Immature natural killer cell (primary cell): Measurements from ENCODE around the gene CRB3. TPM values are rescaled to one million over a fixed set of nuclear protein-coding genes. Genes with fewer than 3 reads are reported as not detected.
A peak's percentile ranks its signal among the peaks of the same experiment; 100 is the strongest.
"Not testable (repeated sequence)": the region's sequence is repeated elsewhere in the genome, so short reads cannot be mapped to it uniquely, and the experiment has no call there.

Experiments
- DNase-seq, 3 donors: peaks; one replicate each; pipeline ENCODE4 v3.0.0; 2022; ENCODE audit warnings: mixed read lengths in 1 of 3
- H3K27ac Mint-ChIP-seq, 6 donors: one replicate each; pipeline ENCODE4 v1.8.0; 2020; ENCODE audit warnings: mixed read lengths in 6 of 6, mild to moderate bottlenecking in 5 of 6, inconsistent platforms in 4 of 6, moderate library complexity in 3 of 6
- H3K27me3 Mint-ChIP-seq, 3 donors: one replicate each; pipeline ENCODE4 v1.8.0; 2020 to 2021; ENCODE audit warnings: low read depth in 3 of 3, mild to moderate bottlenecking in 3 of 3, mixed read lengths in 3 of 3, moderate library complexity in 3 of 3, inconsistent platforms in 1 of 3
- H3K36me3 Mint-ChIP-seq, 3 donors: one replicate each; pipeline ENCODE4 v1.8.0; 2020; ENCODE audit warnings: mixed read lengths in 3 of 3, inconsistent platforms in 2 of 3, mild to moderate bottlenecking in 2 of 3
- H3K4me1 Mint-ChIP-seq, 2 donors: one replicate each; pipeline ENCODE4 v1.8.0; 2020; ENCODE audit warnings: inconsistent platforms in 2 of 2, mild to moderate bottlenecking in 2 of 2, mixed read lengths in 2 of 2, moderate library complexity in 1 of 2
- H3K4me3 Mint-ChIP-seq, 5 donors: one replicate each; pipeline ENCODE4 v1.8.0; 2020; ENCODE audit warnings: mild to moderate bottlenecking in 5 of 5, mixed read lengths in 5 of 5, inconsistent platforms in 3 of 5, moderate library complexity in 3 of 5
- H3K9me3 Mint-ChIP-seq, 6 donors: one replicate each; pipeline ENCODE4 v1.8.0; 2020; ENCODE audit warnings: mild to moderate bottlenecking in 6 of 6, mixed read lengths in 6 of 6, inconsistent platforms in 4 of 6, moderate library complexity in 3 of 6
- polyA plus RNA-seq, 3 donors: library from polyadenylated mRNA; unstranded; fragments of 300-500 nt; fragmentation: Illumina TruSeq; gene quantifications; one replicate each; pipeline ENCODE4 v1.2.3, GENCODE V29; 2021

The CRB3 gene
- polyA plus RNA-seq, 3 donors from 2014 or later, result 0.39 TPM; not detected in 2

GRCh38 chr19:6499052-6499790 is 35.1 kb downstream of the CRB3 start:
- peaks cover 0 to 4% (median 0%) of the 10 kb centered on the region in 3 donors for H3K36me3 Mint-ChIP-seq
- H3K27me3 Mint-ChIP-seq, result peaks cover 2 to 8% (median 8%) of the 10 kb centered on the region in 3 donors
- H3K4me3 Mint-ChIP-seq, result no peak overlapping the region
- DNase-seq, result no peak
- H3K4me1 Mint-ChIP-seq, result peaks cover 0 to 8% of the 10 kb centered on the region in 2 donors
- no peaks in the 10 kb centered on the region for H3K9me3 Mint-ChIP-seq
- no peak overlapping the region for H3K27ac Mint-ChIP-seq

- H3K27me3 Mint-ChIP-seq, result peaks cover 9 to 14% (median 10%) of the 10 kb centered on the region in 3 donors
- H3K4me1 Mint-ChIP-seq, result peaks cover 6 to 15% of the 10 kb centered on the region in 2 donors
- H3K4me3 Mint-ChIP-seq, result peak overlapping the region; percentile 73 to 85 (median 81)
- H3K27ac Mint-ChIP-seq, result peak overlapping the region in 1 of 6 donors; percentile 73
- no peak for DNase-seq
- H3K36me3 Mint-ChIP-seq, result peaks cover 0 to 4% (median 0%) of the 10 kb centered on the region in 3 donors
- no peaks in the 10 kb centered on the region for H3K9me3 Mint-ChIP-seq
These were observed 37.0 kb downstream of the CRB3 start for GRCh38 chr19:6500837-6501739.

- Mint-ChIP-seq H3K36me3 (peaks cover 0 to 4% (median 0%) of the 10 kb centered on the region in 3 donors), H3K4me3 (peak within 1 kb of the TSS; percentile 73 to 85 (median 81)), H3K9me3 (no peaks in the 10 kb centered on the region), H3K4me1 (peaks cover 6 to 15% of the 10 kb centered on the region in 2 donors), H3K27me3 (peaks cover 9 to 14% (median 11%) of the 10 kb centered on the region in 3 donors), H3K27ac (peak within 1 kb of the TSS in 1 of 6 donors; percentile 73)
- peak; percentile 15 to 33 (median 19) for DNase-seq
These were observed 37.9 kb downstream of the CRB3 start, which contains the start of gene TUBB4A for GRCh38 chr19:6501740-6502648. TSS of gene TUBB4A (minus strand) at chr19:6502309. CDS start at chr19:6502212, 97 bp downstream.

DNA sequence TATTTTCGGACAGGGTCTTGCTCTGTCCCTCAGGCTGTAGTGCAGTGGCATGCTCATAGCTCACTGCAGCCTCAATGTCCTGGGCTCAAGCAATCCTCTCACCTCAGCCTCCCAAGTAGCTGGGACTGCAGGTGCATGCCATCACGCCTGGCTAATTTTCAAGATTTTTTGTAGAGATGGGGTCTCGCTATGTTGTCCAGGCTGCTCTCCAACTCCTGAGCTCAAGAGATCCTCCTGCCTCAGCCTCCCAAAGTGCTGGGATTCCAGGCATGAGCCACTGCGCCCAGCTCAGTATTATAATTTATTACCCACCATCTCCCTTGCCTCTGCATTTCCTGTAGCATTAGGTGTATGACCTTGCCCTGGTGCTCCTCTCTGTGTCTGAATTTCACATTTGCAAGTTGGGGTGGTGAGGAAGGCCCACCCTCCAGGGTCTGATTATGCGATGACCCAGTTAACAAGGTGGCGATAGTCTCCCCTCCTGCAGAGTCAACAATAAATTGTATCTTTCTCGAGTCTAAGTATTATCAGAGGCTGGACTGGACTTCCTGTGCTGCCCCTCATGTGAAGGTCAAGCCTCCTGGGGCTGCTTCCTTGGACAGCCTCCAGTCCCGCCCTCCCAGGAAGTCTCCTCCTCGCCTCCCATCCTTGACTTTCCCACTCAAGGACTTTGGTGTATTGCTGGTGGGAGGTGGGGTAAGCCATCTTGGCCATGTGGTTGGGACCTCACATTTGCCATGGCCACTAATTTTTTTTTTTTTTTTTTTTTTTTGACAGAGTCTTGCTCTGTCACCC is 39.5 kb downstream of the CRB3 start:
- Mint-ChIP-seq H3K36me3 (peaks cover 0 to 4% (median 0%) of the 10 kb centered on the region in 3 donors), H3K27me3 (peaks cover 9 to 15% (median 13%) of the 10 kb centered on the region in 3 donors), H3K9me3 (no peaks in the 10 kb centered on the region), H3K4me1 (peaks cover 6 to 15% of the 10 kb centered on the region in 2 donors), H3K4me3 (peak overlapping the region in 2 of 5 donors; percentile 39 to 48), H3K27ac (no peak overlapping the region)
- DNase-seq, result no peak

- not testable (repeated sequence) for H3K36me3 Mint-ChIP-seq, H3K4me3 Mint-ChIP-seq, H3K27me3 Mint-ChIP-seq, DNase-seq, H3K9me3 Mint-ChIP-seq, H3K4me1 Mint-ChIP-seq
- peak overlapping the region in 1 of 6 donors; percentile 26 for H3K27ac Mint-ChIP-seq
These were observed 44.1 kb downstream of the CRB3 start for GRCh38 chr19:6508028-6508771.

- peaks cover 6% of the 10 kb centered on the region in 2 donors for H3K4me1 Mint-ChIP-seq
- peaks cover 0 to 4% (median 0%) of the 10 kb centered on the region in 3 donors for H3K36me3 Mint-ChIP-seq
- H3K9me3 Mint-ChIP-seq, result no peaks in the 10 kb centered on the region
- DNase-seq, result no peak
- peaks cover 6 to 9% (median 6%) of the 10 kb centered on the region in 3 donors for H3K27me3 Mint-ChIP-seq
- no peak overlapping the region for H3K4me3 Mint-ChIP-seq
- H3K27ac Mint-ChIP-seq, result no peak overlapping the region
These were observed 45.3 kb downstream of the CRB3 start for GRCh38 chr19:6509118-6509971.

DNA sequence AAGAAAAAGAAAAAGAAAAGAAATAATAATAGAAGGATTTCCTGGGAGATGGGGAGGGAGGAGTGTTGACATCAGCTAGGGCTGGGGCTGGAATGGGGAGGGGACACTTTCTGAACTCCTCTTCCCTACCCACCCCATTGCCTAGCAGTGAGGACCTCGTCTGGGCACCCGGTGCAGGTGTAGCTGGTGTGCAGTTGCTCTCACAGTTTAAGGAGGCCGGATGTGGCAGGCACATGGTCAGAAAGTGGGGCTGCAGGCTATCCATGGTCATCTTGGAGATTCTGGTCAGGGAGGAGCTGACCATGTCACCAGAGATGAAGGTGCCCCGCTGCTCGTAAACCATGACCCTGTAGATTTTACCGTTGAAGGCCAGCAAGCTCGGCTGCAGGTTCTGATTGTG is 46.5 kb downstream of the CRB3 start:
- H3K4me3 Mint-ChIP-seq, result no peak overlapping the region
- H3K4me1 Mint-ChIP-seq, result peaks cover 0 to 2% of the 10 kb centered on the region in 2 donors
- no peak overlapping the region for H3K27ac Mint-ChIP-seq
- H3K36me3 Mint-ChIP-seq, result peaks cover 0 to 4% (median 0%) of the 10 kb centered on the region in 3 donors
- H3K9me3 Mint-ChIP-seq, result no peaks in the 10 kb centered on the region
- H3K27me3 Mint-ChIP-seq, result peaks cover 0 to 4% (median 3%) of the 10 kb centered on the region in 3 donors
- no peak for DNase-seq

- Mint-ChIP-seq H3K27ac (peak overlapping the region in 2 of 6 donors; percentile 35 to 52), H3K36me3 (peaks cover 0 to 4% (median 0%) of the 10 kb centered on the region in 3 donors), H3K4me3 (peak overlapping the region in 4 of 5 donors; percentile 20 to 53 (median 29)), H3K9me3 (no peaks in the 10 kb centered on the region), H3K4me1 (peaks cover 24 to 29% of the 10 kb centered on the region in 2 donors), H3K27me3 (peaks cover 0 to 1% (median 1%) of the 10 kb centered on the region in 3 donors)
- no peak for DNase-seq
These were observed 50.0 kb downstream of the CRB3 start for GRCh38 chr19:6514089-6514488.

GRCh38 chr19:6514926-6515544 is 51.0 kb downstream of the CRB3 start:
- DNase-seq, result no peak
- peak overlapping the region; percentile 46 to 68 (median 56) for H3K4me3 Mint-ChIP-seq
- H3K4me1 Mint-ChIP-seq, result peaks cover 27 to 29% of the 10 kb centered on the region in 2 donors
- H3K9me3 Mint-ChIP-seq, result no peaks in the 10 kb centered on the region
- H3K36me3 Mint-ChIP-seq, result peaks cover 0 to 4% (median 0%) of the 10 kb centered on the region in 3 donors
- peaks cover 0 to 1% (median 1%) of the 10 kb centered on the region in 3 donors for H3K27me3 Mint-ChIP-seq
- H3K27ac Mint-ChIP-seq, result peak overlapping the region in 1 of 6 donors; percentile 66

DNA sequence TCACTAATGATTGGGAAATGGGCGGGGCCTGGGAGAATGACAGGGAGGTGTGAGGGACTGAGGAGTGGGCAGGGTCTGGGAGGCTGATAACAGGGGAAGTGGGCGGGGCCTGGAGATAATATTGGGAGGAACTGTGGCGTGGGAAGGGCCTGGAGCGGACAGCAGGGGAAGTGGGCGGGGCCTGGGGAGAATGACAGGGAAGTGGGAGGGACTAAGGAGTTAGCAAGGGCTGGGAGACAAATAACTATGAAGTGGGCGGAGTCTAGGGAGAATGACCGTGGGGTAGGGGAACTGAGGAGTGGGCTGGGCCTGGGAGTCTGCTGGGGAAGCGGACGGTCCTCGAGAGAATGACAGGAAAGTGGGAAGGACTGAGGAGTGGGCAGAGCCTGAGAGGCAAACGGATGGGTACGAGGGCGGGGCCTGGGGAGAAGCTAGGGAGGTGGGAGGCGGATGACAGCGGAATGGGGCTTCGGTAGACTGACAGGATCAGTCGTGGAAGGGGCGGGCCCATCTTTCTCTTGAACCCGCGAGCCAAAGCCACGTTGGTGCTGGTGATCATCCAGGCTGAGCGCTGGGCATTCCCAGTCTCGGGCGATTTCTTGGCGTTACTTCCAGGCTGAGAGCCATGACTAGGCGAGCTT is 52.1 kb downstream of the CRB3 start:
- Mint-ChIP-seq H3K27me3 (peaks cover 0 to 1% (median 1%) of the 10 kb centered on the region in 3 donors), H3K36me3 (peaks cover 0 to 4% (median 0%) of the 10 kb centered on the region in 3 donors), H3K4me3 (peak overlapping the region; percentile 91 to 99 (median 96)), H3K4me1 (peaks cover 27 to 29% of the 10 kb centered on the region in 2 donors), H3K27ac (peak overlapping the region; percentile 77 to 96 (median 90)), H3K9me3 (no peaks in the 10 kb centered on the region)
- DNase-seq, result peak; percentile 69 to 77 (median 71)
